ENCODE measurements around the gene TTLL1. TPM values are rescaled to one million over a fixed set of nuclear protein-coding genes. Genes with fewer than 3 reads are reported as not detected.

TTLL1 gene
- total RNA-seq, 1 experiment from 2014 or later, result 4.3 TPM

GRCh38 chr22:43098356-43098755, 9.2 kb upstream of the TTLL1 start:
- no peak for DNase-seq (ENCODE audit: low read depth, low spot score)
- Histone ChIP-seq H3K4me2 (ENCODE audit: low read length) (no peak overlapping the region), H3K9me3 (ENCODE audit: control insufficient read depth in 1 of 2, insufficient read depth in 1 of 2, low read depth in 1 of 2, low read length in 2 of 2) (peaks cover 3 to 9% of the 10 kb centered on the region in 2 experiments; a peak in 2 of 4 replicates), H3K9me2 (ENCODE audit: insufficient read depth) (no peaks in the 10 kb centered on the region), H4K20me1 (ENCODE audit: insufficient read depth) (no peaks in the 10 kb centered on the region), H3K4me3 (replicated peaks in 1 of 2; ENCODE audit: low read depth in 1 of 2, low read length in 2 of 2) (no peak overlapping the region), H3K79me2 (ENCODE audit: insufficient read depth, low read length) (no peaks in the 10 kb centered on the region), H3K36me3 (ENCODE audit: control insufficient read depth in 1 of 2, insufficient read depth in 2 of 2, low read length in 2 of 2) (no peaks in the 10 kb centered on the region), H3K27me3 (ENCODE audit: insufficient read depth, low read length) (no peaks in the 10 kb centered on the region), H2AFZ (ENCODE audit: low read depth, low read length, poor library complexity, severe bottlenecking) (no peak overlapping the region), H3K27ac (ENCODE audit: low read depth, low read length) (no peak overlapping the region), H3K4me1 (ENCODE audit: control insufficient read depth in 1 of 2, insufficient read depth in 2 of 2, low read length in 2 of 2) (peaks cover 7 to 17% of the 10 kb centered on the region in 2 experiments; a peak in 3 of 4 replicates), H3K9ac (ENCODE audit: low read length) (no peak overlapping the region)
- RAD21 ChIA-PET (ENCODE audit: low non-redundant PET in 1 of 2, low total read pairs in 2 of 2, uncharacterized antibody in 2 of 2, unreplicated experiment in 2 of 2), result no interaction called here
- TF ChIP-seq CTCF (IDR thresholded peaks at IDR 0.05 in 2 of 3, conservative IDR thresholded peaks at IDR 0.05 in 1 of 3; ENCODE audit: borderline replicate concordance in 1 of 3, insufficient read depth in 1 of 3, low read depth in 2 of 3, low read length in 2 of 3) (no peak), MAX (IDR thresholded peaks at IDR 0.05) (no peak), EGR1 (IDR thresholded peaks at IDR 0.05; ENCODE audit: low read depth) (no peak), FOSL1 (IDR thresholded peaks at IDR 0.05; ENCODE audit: low read depth) (no peak), EZH2 (IDR thresholded peaks at IDR 0.05) (no peak), EZH2phosphoT487 (IDR thresholded peaks at IDR 0.05; ENCODE audit: borderline replicate concordance) (no peak), CBX3 (IDR thresholded peaks at IDR 0.05; ENCODE audit: low read depth) (no peak), SRF (IDR thresholded peaks at IDR 0.05; ENCODE audit: low read depth) (no peak)
- CTCF ChIA-PET, result interaction anchor here (1.4 kb wide), 1 partner anchor 8 kb away, joined by 3 read pairs; no protein-coding TSS in a partner anchor
- ATAC-seq, result no peak
- POLR2A ChIA-PET, result no interaction called here
- BruUV-seq (replicated peaks), result no TSS peak
- intact Hi-C loops (cut with micrococcal nuclease), result loop anchor here (10.0 kb wide), 1 partner anchor 164 kb away; no protein-coding TSS in a partner anchor

- Histone ChIP-seq H2AFZ (ENCODE audit: low read depth, low read length, poor library complexity, severe bottlenecking) (no peak overlapping the region), H3K9ac (ENCODE audit: low read length) (no peak overlapping the region), H3K4me3 (replicated peaks in 1 of 2; ENCODE audit: low read depth in 1 of 2, low read length in 2 of 2) (no peak overlapping the region), H3K9me3 (ENCODE audit: control insufficient read depth in 1 of 2, insufficient read depth in 1 of 2, low read depth in 1 of 2, low read length in 2 of 2) (peaks cover 3 to 9% of the 10 kb centered on the region in 2 experiments; a peak in 2 of 4 replicates), H3K27me3 (ENCODE audit: insufficient read depth, low read length) (no peaks in the 10 kb centered on the region), H3K36me3 (ENCODE audit: control insufficient read depth in 1 of 2, insufficient read depth in 2 of 2, low read length in 2 of 2) (no peaks in the 10 kb centered on the region), H3K27ac (ENCODE audit: low read depth, low read length) (no peak overlapping the region), H3K9me2 (ENCODE audit: insufficient read depth) (no peaks in the 10 kb centered on the region), H4K20me1 (ENCODE audit: insufficient read depth) (no peaks in the 10 kb centered on the region), H3K79me2 (ENCODE audit: insufficient read depth, low read length) (no peaks in the 10 kb centered on the region), H3K4me2 (ENCODE audit: low read length) (no peak overlapping the region), H3K4me1 (ENCODE audit: control insufficient read depth in 1 of 2, insufficient read depth in 2 of 2, low read length in 2 of 2) (peaks cover 7 to 17% of the 10 kb centered on the region in 2 experiments; a peak in 3 of 4 replicates)
- no TSS peak for BruUV-seq (replicated peaks)
- TF ChIP-seq SRF (IDR thresholded peaks at IDR 0.05; ENCODE audit: low read depth) (no peak), YY1 (IDR thresholded peaks at IDR 0.05; ENCODE audit: extremely low read depth, insufficient replicate concordance, low read depth, low read length) (no peak), CBX3 (IDR thresholded peaks at IDR 0.05; ENCODE audit: low read depth) (peak; percentile 92), TCF7L2 (IDR thresholded peaks at IDR 0.05; ENCODE audit: borderline replicate concordance, extremely low read depth, insufficient read depth, insufficient read length) (no peak)
- ATAC-seq (no peak), DNase-seq (ENCODE audit: low read depth, low spot score) (no peak)
- ChIA-PET CTCF (no interaction called here), RAD21 (ENCODE audit: low non-redundant PET in 1 of 2, low total read pairs in 2 of 2, uncharacterized antibody in 2 of 2, unreplicated experiment in 2 of 2) (no interaction called here), POLR2A (interaction anchor here (1.2 kb wide), 1 partner anchor 14 kb away, joined by 3 read pairs; no protein-coding TSS in a partner anchor)
- intact Hi-C loops (cut with micrococcal nuclease), result loop anchor here (10.0 kb wide), 1 partner anchor 162 kb away; no protein-coding TSS in a partner anchor
Observed at GRCh38 chr22:43096420-43096819, 7.2 kb upstream of the TTLL1 start.
